ENCODE data around the gene ISOC2. TPM values are rescaled to one million over a fixed set of nuclear protein-coding genes. Genes with fewer than 3 reads are reported as not detected.

ISOC2 gene
- total and polyA plus RNA-seq, 9 of the 15 experiments (the other 6 are each of a cell fraction or from before 2014, with no cell fraction given) = 1.2 to 229 (median 58.3) TPM

GRCh38 chr19:55502197-55502952, 40.9 kb upstream of the ISOC2 start (continued):
- no peak for TF ChIP-seq E2F1 (CRISPR knock-in tag; IDR thresholded peaks at IDR 0.05)

- BruUV-seq (replicated peaks) = no TSS peak
- FAIRE-seq = no peak
Measured at GRCh38 chr19:55500368-55500952, 39.0 kb upstream of the ISOC2 start.

More at GRCh38 chr19:55500368-55500952, 39.0 kb upstream of the ISOC2 start:
- H3K9me1 ChIP-seq (ENCODE audit: control insufficient read depth, insufficient read depth, low read length) = no peaks in the 10 kb centered on the region
- H3K9me3 ChIP-seq (replicated peaks; ENCODE audit: control insufficient read depth, insufficient read depth, low read depth, low read length) = no peaks in the 10 kb centered on the region; the same call in 1 of the 2 replicates
- 75% methylated on average over 16 of the region's 26 CpGs for WGBS (ENCODE audit: insufficient coverage, low coverage, missing lambda C conversion rate)
- no peak overlapping the region for H3K4me2 ChIP-seq (ENCODE audit: insufficient read depth, low read length)
- H2AFZ ChIP-seq (ENCODE audit: low read depth, low read length) = no peak overlapping the region
- no peak overlapping the region for H3K27ac ChIP-seq (ENCODE audit: extremely low read depth, low read depth, low read length)
- peaks cover 4 to 22% of the 10 kb centered on the region in 2 experiments; a peak in 4 of 5 replicates for H3K4me1 ChIP-seq (replicated peaks in 1 of 2; ENCODE audit: control insufficient read depth in 2 of 2, insufficient read depth in 2 of 2, low read length in 2 of 2)
- no peak overlapping the region for H3K4me3 ChIP-seq
- CTCF ChIA-PET (ENCODE audit: low intra/inter-chr PET ratio) = no interaction called here
- POLR2A ChIA-PET = interaction anchor here (0.7 to 1.8 kb wide), 3 partner anchors 8 to 840 kb away, joined by 3 to 5 read pairs (median 5); no protein-coding TSS in a partner anchor
- no peak for ATAC-seq
- peak; percentile 29; the same call in 1 of the 2 replicates for TF ChIP-seq POLR2G (IDR thresholded peaks at IDR 0.05; ENCODE audit: low read depth, low read length)
- no peak for TF ChIP-seq ZNF830 (CRISPR knock-in tag; IDR thresholded peaks at IDR 0.05)
- H3K9ac ChIP-seq (ENCODE audit: insufficient read depth in 1 of 2, low read depth in 2 of 2, low read length in 2 of 2) = 0 out of 4 replicates have a peak overlapping the region, but pooled peaks of 1 of the 2 experiments have one; percentile 43
- no peaks in the 10 kb centered on the region for H3K36me3 ChIP-seq (ENCODE audit: control insufficient read depth, insufficient read depth, low read length)
- no peaks in the 10 kb centered on the region for H3K27me3 ChIP-seq (ENCODE audit: control insufficient read depth in 2 of 2, insufficient read depth in 2 of 2, low read length in 2 of 2)
- H4K20me1 ChIP-seq (replicated peaks; ENCODE audit: control insufficient read depth, insufficient read depth, low read length) = no peaks in the 10 kb centered on the region
- no peaks in the 10 kb centered on the region for H3K79me2 ChIP-seq (ENCODE audit: control insufficient read depth, insufficient read depth, low read length)
- no peak for DNase-seq (ENCODE audit: extremely low read depth in 1 of 4, low spot score in 3 of 4)
- in situ Hi-C loops (cut with MboI) (no loop called here), intact Hi-C loops (cut with micrococcal nuclease) (loop anchor here (10.0 kb wide), 1 partner anchor 346 kb away; the partner anchor contains the start of gene TNNI3)
